Measurements from ENCODE around the gene COL5A1.

COL5A1 gene

GRCh38 chr9:134835987-134836386, 194.4 kb downstream of the COL5A1 start:
- H3K9ac ChIP-seq (ENCODE audit: low read length), result no peak overlapping the region
- no peaks in the 10 kb centered on the region for H4K20me1 ChIP-seq (ENCODE audit: insufficient read depth, low read length)
- H3K27ac ChIP-seq (ENCODE audit: low read depth, low read length, poor library complexity, severe bottlenecking), result no peak overlapping the region
- H3K4me2 ChIP-seq (ENCODE audit: low read length), result no peak overlapping the region
- H3K4me1 ChIP-seq (ENCODE audit: insufficient read depth, low read length, severe bottlenecking), result no peaks in the 10 kb centered on the region
- H3F3A ChIP-seq (ENCODE audit: insufficient read depth, low read length), result no peaks in the 10 kb centered on the region
- no peak overlapping the region for H3K4me3 ChIP-seq (ENCODE audit: low read depth, low read length, poor library complexity, severe bottlenecking)
- no peak overlapping the region for H2AFZ ChIP-seq (ENCODE audit: low read length)
- no peaks in the 10 kb centered on the region for H3K79me2 ChIP-seq (ENCODE audit: insufficient read depth, low read length)
- peaks cover 100% of the 10 kb centered on the region for H3K36me3 ChIP-seq (ENCODE audit: insufficient read depth, low read length)
- H3K27me3 ChIP-seq (ENCODE audit: insufficient read depth, low read length), result no peaks in the 10 kb centered on the region
- no peaks in the 10 kb centered on the region for H3K9me3 ChIP-seq (ENCODE audit: low read length)
- TF ChIP-seq EZH2 (IDR thresholded peaks at IDR 0.05; ENCODE audit: borderline replicate concordance, low read length), result no peak
- no peak for TF ChIP-seq CTCF (IDR thresholded peaks at IDR 0.05; ENCODE audit: low read length)
- H3K9me2 ChIP-seq (ENCODE audit: low read depth, low read length), result no peaks in the 10 kb centered on the region

GRCh38 chr9:134836406-134836970, 194.9 kb downstream of the COL5A1 start:
- TF ChIP-seq EZH2 (IDR thresholded peaks at IDR 0.05; ENCODE audit: borderline replicate concordance, low read length), result no peak
- Histone ChIP-seq H3K4me3 (ENCODE audit: low read depth, low read length, poor library complexity, severe bottlenecking) (no peak overlapping the region), H3K9me2 (ENCODE audit: low read depth, low read length) (no peaks in the 10 kb centered on the region), H3K4me1 (ENCODE audit: insufficient read depth, low read length, severe bottlenecking) (no peaks in the 10 kb centered on the region), H3K4me2 (ENCODE audit: low read length) (no peak overlapping the region), H3K9me3 (ENCODE audit: low read length) (no peaks in the 10 kb centered on the region), H3K27ac (ENCODE audit: low read depth, low read length, poor library complexity, severe bottlenecking) (no peak overlapping the region), H3K9ac (ENCODE audit: low read length) (no peak overlapping the region), H3K27me3 (ENCODE audit: insufficient read depth, low read length) (no peaks in the 10 kb centered on the region), H4K20me1 (ENCODE audit: insufficient read depth, low read length) (no peaks in the 10 kb centered on the region), H2AFZ (ENCODE audit: low read length) (no peak overlapping the region), H3K36me3 (ENCODE audit: insufficient read depth, low read length) (peaks cover 100% of the 10 kb centered on the region), H3F3A (ENCODE audit: insufficient read depth, low read length) (no peaks in the 10 kb centered on the region), H3K79me2 (ENCODE audit: insufficient read depth, low read length) (no peaks in the 10 kb centered on the region; the same call in 1 of the 2 replicates)

- H4K20me1 ChIP-seq (ENCODE audit: insufficient read depth, low read length), result no peaks in the 10 kb centered on the region
- TF ChIP-seq EZH2 (IDR thresholded peaks at IDR 0.05; ENCODE audit: borderline replicate concordance, low read length) (no peak), CTCF (IDR thresholded peaks at IDR 0.05; ENCODE audit: low read length) (no peak)
These were observed 195.9 kb downstream of the COL5A1 start for GRCh38 chr9:134837529-134837928.

More at GRCh38 chr9:134837529-134837928, 195.9 kb downstream of the COL5A1 start:
- no peak overlapping the region for H3K4me2 ChIP-seq (ENCODE audit: low read length)
- no peaks in the 10 kb centered on the region for H3K9me2 ChIP-seq (ENCODE audit: low read depth, low read length)
- H3K9ac ChIP-seq (ENCODE audit: low read length), result no peak overlapping the region
- peaks cover 100% of the 10 kb centered on the region for H3K36me3 ChIP-seq (ENCODE audit: insufficient read depth, low read length)
- no peaks in the 10 kb centered on the region for H3K4me1 ChIP-seq (ENCODE audit: insufficient read depth, low read length, severe bottlenecking)
- no peak overlapping the region for H2AFZ ChIP-seq (ENCODE audit: low read length)
- no peak overlapping the region for H3K4me3 ChIP-seq (ENCODE audit: low read depth, low read length, poor library complexity, severe bottlenecking)
- H3F3A ChIP-seq (ENCODE audit: insufficient read depth, low read length), result no peaks in the 10 kb centered on the region
- H3K79me2 ChIP-seq (ENCODE audit: insufficient read depth, low read length), result no peaks in the 10 kb centered on the region; the same call in 1 of the 2 replicates
- no peaks in the 10 kb centered on the region for H3K27me3 ChIP-seq (ENCODE audit: insufficient read depth, low read length)
- no peaks in the 10 kb centered on the region for H3K9me3 ChIP-seq (ENCODE audit: low read length)
- H3K27ac ChIP-seq (ENCODE audit: low read depth, low read length, poor library complexity, severe bottlenecking), result no peak overlapping the region

Data from OCI-LY1 (cell line).